Endodermal cell (in vitro differentiated cells): ENCODE results near the gene LAMA2. TPM values are rescaled to one million over a fixed set of nuclear protein-coding genes. Genes with fewer than 3 reads are reported as not detected.

Source experiments
- DNase-seq: peaks from one replicate; pipeline ENCODE4 v3.0.0-alpha.2; 2017
- H3K27ac ChIP-seq: 2 replicates; pipeline ENCODE4 v1.5.1; 2013; ENCODE audit warnings: mild to moderate bottlenecking, low read depth, low read length, moderate library complexity
- H3K27me3 ChIP-seq: 2 replicates; pipeline ENCODE4 v1.6.1; 2013; ENCODE audit warnings: mild to moderate bottlenecking, low read length, moderate library complexity; ENCODE audit not compliant: insufficient read depth, control insufficient read depth, poor library complexity, severe bottlenecking
- H3K36me3 ChIP-seq: 2 replicates; pipeline ENCODE4 v1.7.0; 2013; ENCODE audit warnings: mild to moderate bottlenecking, low read length, moderate library complexity; ENCODE audit not compliant: control insufficient read depth, insufficient read depth
- H3K4me1 ChIP-seq: one replicate; pipeline ENCODE4 v1.7.0; 2013; ENCODE audit warnings: low read length; ENCODE audit not compliant: control insufficient read depth, insufficient read depth
- H3K4me3 ChIP-seq: 2 replicates; pipeline ENCODE4 v1.5.1; 2013; ENCODE audit warnings: mild to moderate bottlenecking, low read length, moderate library complexity
- H3K9ac ChIP-seq: 2 replicates; pipeline ENCODE4 v1.6.1; 2013; ENCODE audit warnings: mild to moderate bottlenecking, low read length, moderate library complexity; ENCODE audit not compliant: poor library complexity, severe bottlenecking; ENCODE audit errors: extremely low read depth
- H3K9me3 ChIP-seq: 2 replicates; pipeline ENCODE4 v1.6.1; 2013; ENCODE audit warnings: mild to moderate bottlenecking, low read length, moderate library complexity; ENCODE audit not compliant: control insufficient read depth
- H3K27ac Mint-ChIP-seq: 2 replicates; pipeline ENCODE4 v1.8.0; 2020; ENCODE audit warnings: mixed read lengths
- H3K27me3 Mint-ChIP-seq: 2 replicates; pipeline ENCODE4 v1.8.0; 2021; ENCODE audit warnings: mild to moderate bottlenecking, mixed read lengths; ENCODE audit not compliant: insufficient read depth
- H3K36me3 Mint-ChIP-seq: 2 replicates; pipeline ENCODE4 v1.8.0; 2020; ENCODE audit warnings: low read depth, mixed read lengths
- H3K4me1 Mint-ChIP-seq: 2 replicates; pipeline ENCODE4 v1.8.0; 2020; ENCODE audit warnings: mixed read lengths
- H3K4me3 Mint-ChIP-seq: 2 replicates; pipeline ENCODE4 v1.8.0; 2020; ENCODE audit warnings: mild to moderate bottlenecking, moderate library complexity, mixed read lengths
- H3K9me3 Mint-ChIP-seq: 2 replicates; pipeline ENCODE4 v1.8.0; 2020; ENCODE audit warnings: mild to moderate bottlenecking, mixed read lengths
- WGBS, 2 experiments: methylation state at CpG; one replicate each; pipeline versions ENCODE4 v1.1.5 to v1.1.7; 2013; ENCODE audit warnings: missing lambda C conversion rate in 2 of 2, mixed read lengths in 1 of 2; ENCODE audit not compliant: insufficient coverage in 1 of 2, insufficient read length in 1 of 2; 5-methylcytosine and 5-hydroxymethylcytosine counted together
- total RNA-seq, 2 donors: library from RNA; stranded (reverse); fragmentation: NEBNext Ultra II Directional in 1 of 2; extraction: Animal tissue kit (Norgen Biotek cat#: 25700) in 1 of 2; gene quantifications; 2 replicates in 1 of 2; 3 replicates in 1 of 2; pipeline ENCODE4 v1.2.1, GENCODE V29; 2021
- TF ChIP-seq, protein P1 (sequence below): fragments of 200-600 bp; sonication (generic); conservative IDR thresholded peaks from 2 replicates; pipeline ENCODE4 v1.5.0; 2021; ENCODE audit warnings: antibody characterized with exemption, mild to moderate bottlenecking

LAMA2 gene
- total RNA-seq, 2 donors from 2014 or later, result 2.3 to 4.1 TPM

DNA sequence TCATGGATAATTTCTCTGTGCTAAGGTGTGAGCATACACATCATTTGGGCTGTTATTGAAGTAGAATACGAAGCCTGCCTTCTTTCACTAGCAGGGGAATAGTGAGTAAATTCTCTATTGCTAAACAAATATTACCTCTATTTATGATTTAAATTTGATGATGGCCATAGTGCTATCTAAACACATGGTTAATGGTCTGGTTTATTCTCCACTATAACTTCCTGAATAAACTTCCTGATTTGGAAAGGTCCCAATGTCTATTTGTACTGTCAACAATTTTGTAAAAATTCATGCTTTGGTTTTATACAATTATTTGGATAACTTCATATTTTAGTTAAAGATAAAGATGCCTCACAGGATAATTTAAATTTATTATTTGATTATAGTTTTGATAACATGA lies 426.2 kb downstream of the LAMA2 start:
- WGBS, 2 experiments, result 100% methylated on average over 1 of the region's 1 CpG; no CpG with 5 or more reads in 1 of the 2 experiments
- H3K9me3 ChIP-seq, result no peaks in the 10 kb centered on the region
- no peak overlapping the region for H3K27ac ChIP-seq
- H3K9me3 Mint-ChIP-seq, result no peaks in the 10 kb centered on the region
- H3K36me3 Mint-ChIP-seq, result no peaks in the 10 kb centered on the region
- no peaks in the 10 kb centered on the region for H3K27me3 Mint-ChIP-seq
- peaks cover 4% of the 10 kb centered on the region for H3K4me1 Mint-ChIP-seq
- no peak overlapping the region for H3K4me3 ChIP-seq
- no peak for DNase-seq
- no peaks in the 10 kb centered on the region for H3K4me1 ChIP-seq
- H3K36me3 ChIP-seq, result no peaks in the 10 kb centered on the region
- H3K27ac Mint-ChIP-seq, result no peak overlapping the region
- TF ChIP-seq, protein P1, sequence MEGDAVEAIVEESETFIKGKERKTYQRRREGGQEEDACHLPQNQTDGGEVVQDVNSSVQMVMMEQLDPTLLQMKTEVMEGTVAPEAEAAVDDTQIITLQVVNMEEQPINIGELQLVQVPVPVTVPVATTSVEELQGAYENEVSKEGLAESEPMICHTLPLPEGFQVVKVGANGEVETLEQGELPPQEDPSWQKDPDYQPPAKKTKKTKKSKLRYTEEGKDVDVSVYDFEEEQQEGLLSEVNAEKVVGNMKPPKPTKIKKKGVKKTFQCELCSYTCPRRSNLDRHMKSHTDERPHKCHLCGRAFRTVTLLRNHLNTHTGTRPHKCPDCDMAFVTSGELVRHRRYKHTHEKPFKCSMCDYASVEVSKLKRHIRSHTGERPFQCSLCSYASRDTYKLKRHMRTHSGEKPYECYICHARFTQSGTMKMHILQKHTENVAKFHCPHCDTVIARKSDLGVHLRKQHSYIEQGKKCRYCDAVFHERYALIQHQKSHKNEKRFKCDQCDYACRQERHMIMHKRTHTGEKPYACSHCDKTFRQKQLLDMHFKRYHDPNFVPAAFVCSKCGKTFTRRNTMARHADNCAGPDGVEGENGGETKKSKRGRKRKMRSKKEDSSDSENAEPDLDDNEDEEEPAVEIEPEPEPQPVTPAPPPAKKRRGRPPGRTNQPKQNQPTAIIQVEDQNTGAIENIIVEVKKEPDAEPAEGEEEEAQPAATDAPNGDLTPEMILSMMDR, result no peak
- H3K27me3 ChIP-seq, result no peaks in the 10 kb centered on the region
- no peak overlapping the region for H3K4me3 Mint-ChIP-seq
- H3K9ac ChIP-seq, result no peak overlapping the region

DNA sequence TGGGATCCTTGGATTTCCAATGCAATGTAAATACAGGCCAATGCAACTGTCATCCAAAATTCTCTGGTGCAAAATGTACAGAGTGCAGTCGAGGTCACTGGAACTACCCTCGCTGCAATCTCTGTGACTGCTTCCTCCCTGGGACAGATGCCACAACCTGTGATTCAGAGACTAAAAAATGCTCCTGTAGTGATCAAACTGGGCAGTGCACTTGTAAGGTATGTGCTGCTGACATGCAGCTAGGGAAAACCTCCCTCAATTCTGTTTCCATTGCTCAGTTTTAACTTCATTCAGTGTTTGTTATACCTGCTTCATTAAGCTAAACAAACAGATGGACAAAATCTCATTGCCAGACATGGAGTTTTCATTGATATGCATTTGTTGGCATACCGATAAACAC lies 429.9 kb downstream of the LAMA2 start:
- Mint-ChIP-seq H3K4me3 (no peak overlapping the region), H3K36me3 (no peaks in the 10 kb centered on the region), H3K9me3 (no peaks in the 10 kb centered on the region), H3K27ac (no peak overlapping the region), H3K27me3 (no peaks in the 10 kb centered on the region), H3K4me1 (peaks cover 7% of the 10 kb centered on the region)
- no peak for DNase-seq
- WGBS, 2 experiments, result 75 to 84% methylated on average over 2 to 3 of the region's 3 CpGs
- no peaks in the 10 kb centered on the region for H3K36me3 ChIP-seq
- H3K9me3 ChIP-seq, result no peaks in the 10 kb centered on the region
- H3K4me1 ChIP-seq, result no peaks in the 10 kb centered on the region
- no peak overlapping the region for H3K4me3 ChIP-seq
- no peaks in the 10 kb centered on the region for H3K27me3 ChIP-seq
- TF ChIP-seq, protein P1, result no peak
- no peak overlapping the region for H3K9ac ChIP-seq
- H3K27ac ChIP-seq, result no peak overlapping the region

DNA sequence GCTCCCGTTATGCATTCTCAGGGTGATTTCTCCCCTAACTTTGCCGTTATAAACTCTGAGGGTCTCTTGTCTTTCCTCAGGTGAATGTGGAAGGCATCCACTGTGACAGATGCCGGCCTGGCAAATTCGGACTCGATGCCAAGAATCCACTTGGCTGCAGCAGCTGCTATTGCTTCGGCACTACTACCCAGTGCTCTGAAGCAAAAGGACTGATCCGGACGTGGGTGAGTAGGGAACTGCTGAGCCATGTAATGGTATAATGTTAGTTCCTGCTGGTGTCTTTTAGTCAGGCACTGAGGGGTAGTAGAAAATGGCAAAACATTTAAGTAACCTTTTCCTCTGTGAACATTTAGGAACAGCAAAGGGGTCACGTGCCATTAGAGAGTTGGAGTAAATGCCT lies 431.6 kb downstream of the LAMA2 start:
- H3K4me1 Mint-ChIP-seq, result peaks cover 14% of the 10 kb centered on the region
- Histone ChIP-seq H3K36me3 (no peaks in the 10 kb centered on the region), H3K27ac (no peak overlapping the region), H3K9me3 (no peaks in the 10 kb centered on the region), H3K9ac (no peak overlapping the region), H3K4me1 (no peaks in the 10 kb centered on the region), H3K27me3 (no peaks in the 10 kb centered on the region), H3K4me3 (no peak overlapping the region)
- H3K27me3 Mint-ChIP-seq, result no peaks in the 10 kb centered on the region
- 91 to 94% methylated on average over 7 to 9 of the region's 9 CpGs for WGBS, 2 experiments
- DNase-seq, result no peak
- no peak overlapping the region for H3K4me3 Mint-ChIP-seq
- TF ChIP-seq, protein P1, result no peak
- H3K27ac Mint-ChIP-seq, result no peak overlapping the region
- no peaks in the 10 kb centered on the region for H3K9me3 Mint-ChIP-seq
- no peaks in the 10 kb centered on the region for H3K36me3 Mint-ChIP-seq
